Measurements from ENCODE around the gene MARK1.

MARK1 gene

GRCh38 chr1:220544901-220545303 is 17.0 kb downstream of the MARK1 start:
- ATAC-seq (ENCODE audit: low read depth) (no peak), DNase-seq (ENCODE audit: low spot score) (no peak)
- H3K27ac ChIP-seq (ENCODE audit: poor library complexity, severe bottlenecking), result no peak overlapping the region
- H3K27me3 ChIP-seq (ENCODE audit: insufficient read depth, poor library complexity, severe bottlenecking), result no peaks in the 10 kb centered on the region
- H3K4me3 ChIP-seq (ENCODE audit: severe bottlenecking), result no peak overlapping the region
- no peaks in the 10 kb centered on the region for H3K4me1 ChIP-seq (ENCODE audit: insufficient read depth, poor library complexity, severe bottlenecking)
- no peaks in the 10 kb centered on the region for H3K36me3 ChIP-seq (ENCODE audit: low read depth)
- no peak for TF ChIP-seq CTCF (IDR thresholded peaks at IDR 0.05; ENCODE audit: poor library complexity, severe bottlenecking)
- no peaks in the 10 kb centered on the region for H3K9me3 ChIP-seq (ENCODE audit: severe bottlenecking)

GRCh38 chr1:220550811-220551399 is 23.0 kb downstream of the MARK1 start:
- no peak for TF ChIP-seq CTCF (IDR thresholded peaks at IDR 0.05; ENCODE audit: poor library complexity, severe bottlenecking)
- Histone ChIP-seq H3K27me3 (ENCODE audit: insufficient read depth, poor library complexity, severe bottlenecking) (no peaks in the 10 kb centered on the region), H3K36me3 (ENCODE audit: low read depth) (no peaks in the 10 kb centered on the region), H3K4me1 (ENCODE audit: insufficient read depth, poor library complexity, severe bottlenecking) (no peaks in the 10 kb centered on the region), H3K27ac (ENCODE audit: poor library complexity, severe bottlenecking) (no peak overlapping the region), H3K4me3 (ENCODE audit: severe bottlenecking) (no peak overlapping the region), H3K9me3 (ENCODE audit: severe bottlenecking) (no peaks in the 10 kb centered on the region)
- ATAC-seq (ENCODE audit: low read depth) (no peak), DNase-seq (ENCODE audit: low spot score) (no peak)

- no peaks in the 10 kb centered on the region for H3K27me3 ChIP-seq (ENCODE audit: insufficient read depth, poor library complexity, severe bottlenecking)
- H3K9me3 ChIP-seq (ENCODE audit: severe bottlenecking), result no peaks in the 10 kb centered on the region
- no peak for DNase-seq (ENCODE audit: low spot score)
- no peak overlapping the region for H3K27ac ChIP-seq (ENCODE audit: poor library complexity, severe bottlenecking)
- no peak for ATAC-seq (ENCODE audit: low read depth)
- no peak for TF ChIP-seq CTCF (IDR thresholded peaks at IDR 0.05; ENCODE audit: poor library complexity, severe bottlenecking)
- no peak overlapping the region for H3K4me3 ChIP-seq (ENCODE audit: severe bottlenecking)
- no peaks in the 10 kb centered on the region for H3K4me1 ChIP-seq (ENCODE audit: insufficient read depth, poor library complexity, severe bottlenecking)
- no peaks in the 10 kb centered on the region for H3K36me3 ChIP-seq (ENCODE audit: low read depth)
Measured at GRCh38 chr1:220551718-220552117, 23.8 kb downstream of the MARK1 start.

GRCh38 chr1:220552672-220553260 is 24.8 kb downstream of the MARK1 start:
- no peaks in the 10 kb centered on the region for H3K27me3 ChIP-seq (ENCODE audit: insufficient read depth, poor library complexity, severe bottlenecking)
- H3K4me3 ChIP-seq (ENCODE audit: severe bottlenecking), result no peak overlapping the region
- no peaks in the 10 kb centered on the region for H3K36me3 ChIP-seq (ENCODE audit: low read depth)
- H3K9me3 ChIP-seq (ENCODE audit: severe bottlenecking), result no peaks in the 10 kb centered on the region
- DNase-seq (ENCODE audit: low spot score), result no peak
- ATAC-seq (ENCODE audit: low read depth), result no peak
- no peak overlapping the region for H3K27ac ChIP-seq (ENCODE audit: poor library complexity, severe bottlenecking)
- H3K4me1 ChIP-seq (ENCODE audit: insufficient read depth, poor library complexity, severe bottlenecking), result no peaks in the 10 kb centered on the region
- TF ChIP-seq CTCF (IDR thresholded peaks at IDR 0.05; ENCODE audit: poor library complexity, severe bottlenecking), result no peak

- no peaks in the 10 kb centered on the region for H3K9me3 ChIP-seq (ENCODE audit: severe bottlenecking)
- no peak for TF ChIP-seq CTCF (IDR thresholded peaks at IDR 0.05; ENCODE audit: poor library complexity, severe bottlenecking)
- ATAC-seq (ENCODE audit: low read depth), result no peak
Measured at GRCh38 chr1:220556641-220557040, 28.7 kb downstream of the MARK1 start.

More at GRCh38 chr1:220556641-220557040, 28.7 kb downstream of the MARK1 start:
- Histone ChIP-seq H3K4me1 (ENCODE audit: insufficient read depth, poor library complexity, severe bottlenecking) (no peaks in the 10 kb centered on the region), H3K27me3 (ENCODE audit: insufficient read depth, poor library complexity, severe bottlenecking) (no peaks in the 10 kb centered on the region), H3K27ac (ENCODE audit: poor library complexity, severe bottlenecking) (no peak overlapping the region), H3K4me3 (ENCODE audit: severe bottlenecking) (no peak overlapping the region), H3K36me3 (ENCODE audit: low read depth) (no peaks in the 10 kb centered on the region)
- DNase-seq (ENCODE audit: low spot score), result no peak

All from RWPE2 (cell line).